ENCODE results near the gene SERPINB6. TPM values are rescaled to one million over a fixed set of nuclear protein-coding genes. Genes with fewer than 3 reads are reported as not detected.
A peak's percentile ranks its signal among the peaks of the same experiment; 100 is the strongest.

Gene SERPINB6
- total RNA-seq, 1 experiment from 2014 or later, result 39.0 TPM

DNA sequence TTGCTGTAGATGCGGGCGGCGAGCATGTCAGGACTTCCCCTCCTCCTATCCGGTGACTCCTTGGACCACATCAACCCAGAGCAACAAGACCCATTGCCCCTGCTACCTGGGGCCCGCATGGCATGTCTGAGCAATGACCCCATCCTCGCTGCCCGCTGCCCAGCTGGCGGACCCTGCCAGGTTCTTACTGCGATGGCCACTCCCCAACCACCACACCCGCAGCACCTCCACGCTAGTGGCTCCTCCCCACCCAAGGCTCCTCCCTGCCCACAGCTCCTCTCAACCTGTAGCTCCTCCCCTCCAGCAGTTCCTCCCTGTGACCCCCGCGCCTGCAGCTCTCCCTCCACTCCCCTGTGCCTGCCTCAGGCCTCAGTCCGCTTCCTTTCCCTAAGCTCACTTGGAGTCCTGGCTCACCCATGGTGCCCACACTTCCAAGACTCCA lies 50.7 kb downstream of the SERPINB6 start:
- Histone ChIP-seq H4K91ac (ENCODE audit: insufficient read length, low read depth, low read length) (no peak overlapping the region), H2BK120ac (ENCODE audit: low read depth, low read length, poor library complexity, severe bottlenecking) (no peak overlapping the region), H3K27ac (ENCODE audit: insufficient read length, low read depth, low read length) (no peak overlapping the region), H3K9me3 (ENCODE audit: control insufficient read depth, low read depth, low read length) (no peaks in the 10 kb centered on the region), H4K20me1 (ENCODE audit: control insufficient read depth, insufficient read depth, insufficient read length) (no peaks in the 10 kb centered on the region), H3K79me1 (ENCODE audit: insufficient read depth, low read depth, low read length, poor library complexity, severe bottlenecking) (no peaks in the 10 kb centered on the region), H3K23ac (ENCODE audit: insufficient read length, low read depth, low read length) (no peak overlapping the region), H3K27me3 (ENCODE audit: insufficient read depth, low read length) (no peaks in the 10 kb centered on the region), H3K18ac (ENCODE audit: insufficient read length, low read depth, low read length) (peak overlapping the region; percentile 73), H3K23me2 (ENCODE audit: insufficient read length, low read depth, low read length, poor library complexity, severe bottlenecking) (no peaks in the 10 kb centered on the region), H2BK20ac (ENCODE audit: low read depth, low read length, poor library complexity, severe bottlenecking) (no peak overlapping the region), H4K5ac (ENCODE audit: insufficient read length, low read depth, low read length) (no peak overlapping the region), H2BK5ac (ENCODE audit: insufficient read length, low read length) (no peak overlapping the region), H2AFZ (ENCODE audit: low read length) (no peak overlapping the region), H3K9ac (ENCODE audit: extremely low read depth, insufficient read length, low read length) (no peak overlapping the region), H3K56ac (ENCODE audit: insufficient read length, low read depth, low read length) (no peak overlapping the region), H4K8ac (replicated peaks; ENCODE audit: insufficient read length, low read depth, low read length) (no peak overlapping the region), H3K79me2 (ENCODE audit: insufficient read depth, low read length) (no peaks in the 10 kb centered on the region), H2BK15ac (ENCODE audit: low read depth, low read length) (0 out of 2 replicates have a peak overlapping the region, but pooled peaks have one; percentile 29), H2BK12ac (ENCODE audit: insufficient read length, low read depth, low read length) (no peak overlapping the region), H3K4ac (ENCODE audit: low read depth, low read length) (no peak overlapping the region), H3T11ph (ENCODE audit: low read length) (no peak overlapping the region), H3K4me2 (ENCODE audit: insufficient read depth, insufficient read length, low read length) (no peak overlapping the region), H2AK5ac (ENCODE audit: insufficient read length, low read length) (no peak overlapping the region), H3K4me1 (ENCODE audit: insufficient read depth, low read length) (peaks cover 16% of the 10 kb centered on the region; the same call in 1 of the 2 replicates), H3K14ac (ENCODE audit: insufficient read depth, low read length) (no peak overlapping the region)
- peaks cover 69 to 86% of the 10 kb centered on the region in 2 experiments for H3K4me1 Mint-ChIP-seq
- TF ChIP-seq, protein P1, sequence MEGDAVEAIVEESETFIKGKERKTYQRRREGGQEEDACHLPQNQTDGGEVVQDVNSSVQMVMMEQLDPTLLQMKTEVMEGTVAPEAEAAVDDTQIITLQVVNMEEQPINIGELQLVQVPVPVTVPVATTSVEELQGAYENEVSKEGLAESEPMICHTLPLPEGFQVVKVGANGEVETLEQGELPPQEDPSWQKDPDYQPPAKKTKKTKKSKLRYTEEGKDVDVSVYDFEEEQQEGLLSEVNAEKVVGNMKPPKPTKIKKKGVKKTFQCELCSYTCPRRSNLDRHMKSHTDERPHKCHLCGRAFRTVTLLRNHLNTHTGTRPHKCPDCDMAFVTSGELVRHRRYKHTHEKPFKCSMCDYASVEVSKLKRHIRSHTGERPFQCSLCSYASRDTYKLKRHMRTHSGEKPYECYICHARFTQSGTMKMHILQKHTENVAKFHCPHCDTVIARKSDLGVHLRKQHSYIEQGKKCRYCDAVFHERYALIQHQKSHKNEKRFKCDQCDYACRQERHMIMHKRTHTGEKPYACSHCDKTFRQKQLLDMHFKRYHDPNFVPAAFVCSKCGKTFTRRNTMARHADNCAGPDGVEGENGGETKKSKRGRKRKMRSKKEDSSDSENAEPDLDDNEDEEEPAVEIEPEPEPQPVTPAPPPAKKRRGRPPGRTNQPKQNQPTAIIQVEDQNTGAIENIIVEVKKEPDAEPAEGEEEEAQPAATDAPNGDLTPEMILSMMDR (conservative IDR thresholded peaks at IDR 0.05), result no peak
- no CpG with 5 or more reads among the region's 14 CpGs for WGBS (ENCODE audit: extremely low coverage, insufficient read length, low lambda C conversion rate)
- no peak overlapping the region; a peak in 1 of 5 replicates for H3K4me3 Mint-ChIP-seq
- H3K27me3 Mint-ChIP-seq (ENCODE audit: low read depth), result peaks cover 6% of the 10 kb centered on the region
- peak overlapping the region in 2 of 3 experiments; percentile 87 to 91; a peak in 3 of 7 replicates for H3K27ac Mint-ChIP-seq
- H3K9me3 Mint-ChIP-seq, result peaks cover 8 to 13% of the 10 kb centered on the region in 2 experiments
- DNase-seq, result peak; percentile 70
- peaks cover 8 to 9% (median 9%) of the 10 kb centered on the region in 3 experiments for H3K36me3 Mint-ChIP-seq (ENCODE audit: insufficient read depth in 1 of 3, low read depth in 3 of 3)

Data from H9 (cell line).